Panc1 (cell line): Measurements from ENCODE around the gene NGF. TPM values are rescaled to one million over a fixed set of nuclear protein-coding genes. Genes with fewer than 3 reads are reported as not detected.

ENCODE experiments used
- ATAC-seq: fragments of 200-7000 bp; cut with Tn5 transposase; 2 replicates; pipeline ENCODE4 v1.9.1; 2020; ENCODE audit warnings: mild to moderate bottlenecking, moderate library complexity
- BruUV-seq: library from RNA; stranded (reverse); fragments of 400-500 nt; replicated peaks from 2 replicates; lab custom pipeline; 2021; lab: Mats Ljungman, UMichigan
- CTCF ChIA-PET: fragments of 300-600 bp; sonication (Branson Sonifier 250); formaldehyde crosslinking; loops from one replicate; lab custom pipeline; 2022; ENCODE audit warnings: antibody characterized with exemption; lab: Charles Lee
- POLR2A ChIA-PET: fragments of 300-600 bp; sonication (Branson Sonifier 250); formaldehyde crosslinking; loops from one replicate; lab custom pipeline; 2022; ENCODE audit warnings: antibody characterized with exemption; lab: Charles Lee
- DNase-seq: peaks from one replicate; pipeline ENCODE4 v3.0.0-alpha.2; 2010; ENCODE audit warnings: low read depth, low spot score
- H3K27ac ChIP-seq: 2 replicates; pipeline ENCODE4 v1.5.1; 2011; ENCODE audit warnings: mild to moderate bottlenecking, low read length, inconsistent platforms
- H3K27me3 ChIP-seq: fragments of 200-500 bp; sonication (Bioruptor generic); 2 replicates; pipeline ENCODE4 v1.6.0; 2014; ENCODE audit warnings: low read length, inconsistent platforms; ENCODE audit not compliant: control insufficient read depth, insufficient read depth
- H3K36me3 ChIP-seq: fragments of 200-500 bp; sonication (Bioruptor generic); 2 replicates; pipeline ENCODE4 v1.5.1; 2014; ENCODE audit warnings: inconsistent platforms, mild to moderate bottlenecking, low read length, moderate library complexity; ENCODE audit not compliant: control insufficient read depth, insufficient read depth
- H3K4me1 ChIP-seq: 2 replicates; pipeline ENCODE4 v1.5.1; 2011; ENCODE audit warnings: inconsistent platforms, mild to moderate bottlenecking, low read length, moderate library complexity; ENCODE audit not compliant: control insufficient read depth, insufficient read depth
- H3K4me3 ChIP-seq, 2 experiments: 2 replicates each; pipeline ENCODE4 v1.5.1; 2011 to 2012; ENCODE audit warnings: low read depth in 2 of 2, low read length in 2 of 2, mild to moderate bottlenecking in 2 of 2, inconsistent platforms in 1 of 2, moderate library complexity in 1 of 2
- H3K9me3 ChIP-seq: fragments of 200-500 bp; sonication (Bioruptor generic); 2 replicates; pipeline ENCODE4 v1.5.1; 2014; ENCODE audit warnings: low read depth, mild to moderate bottlenecking, inconsistent platforms, low read length, moderate library complexity; ENCODE audit not compliant: control insufficient read depth, insufficient read depth
- CTCF ChIP-seq: fragments of 450-650 bp; IDR thresholded peaks from 2 replicates; pipeline ENCODE4 v1.5.1; 2017; ENCODE audit warnings: mild to moderate bottlenecking
- POLR2AphosphoS5 ChIP-seq: IDR thresholded peaks from 2 replicates; pipeline ENCODE4 v1.6.1; 2012; ENCODE audit warnings: mild to moderate bottlenecking, low read depth, low read length, moderate library complexity
- REST ChIP-seq, 2 experiments: IDR thresholded peaks; 2 replicates each; pipeline ENCODE4 v1.6.1; 2011 to 2012; ENCODE audit warnings: low read depth in 2 of 2, control low read depth in 1 of 2, low read length in 1 of 2, mild to moderate bottlenecking in 1 of 2, moderate library complexity in 1 of 2; ENCODE audit not compliant: insufficient read depth in 1 of 2
- SIN3A ChIP-seq: IDR thresholded peaks from 2 replicates; pipeline ENCODE4 v1.6.1; 2012; ENCODE audit warnings: low read depth, mild to moderate bottlenecking, low read length, moderate library complexity, borderline replicate concordance; ENCODE audit not compliant: insufficient read depth
- TCF7L2 ChIP-seq: IDR thresholded peaks from 2 replicates; pipeline ENCODE4 v1.6.1; 2011; ENCODE audit warnings: mild to moderate bottlenecking, low read depth, low read length, inconsistent platforms
- in situ Hi-C: cut with HindIII; loops from 2 replicates; pipeline ENCODE4 v1.10.0; 2016; ENCODE audit warnings: low sequenced_read_pairs, low pct_unique_long_range_greater_than_20kb
- intact Hi-C: fragments of 100-400 bp; cut with micrococcal nuclease; formaldehyde crosslinking; loops from one replicate; pipeline ENCODE4 v1.10.0; 2022; ENCODE audit not compliant: unreplicated experiment
- total RNA-seq: library from RNA; stranded (reverse); gene quantifications from one replicate; pipeline ENCODE4 v1.2.1, GENCODE V29; 2021; ENCODE audit not compliant: unreplicated experiment

NGF gene
- total RNA-seq, 1 experiment from 2014 or later = not detected

- CTCF ChIA-PET = no interaction called here
- Histone ChIP-seq H3K4me1 (no peaks in the 10 kb centered on the region), H3K9me3 (no peaks in the 10 kb centered on the region; the same call in 1 of the 2 replicates), H3K4me3 (no peak overlapping the region), H3K36me3 (no peaks in the 10 kb centered on the region), H3K27me3 (no peaks in the 10 kb centered on the region), H3K27ac (no peak overlapping the region)
- intact Hi-C loops (no loop called here), in situ Hi-C loops (no loop called here)
- POLR2A ChIA-PET = no interaction called here
- DNase-seq (no peak), ATAC-seq (no peak)
- no TSS peak for BruUV-seq
- TF ChIP-seq SIN3A = no peak
Observed at GRCh38 chr1:115239148-115239422, 99.0 kb downstream of the NGF start.

- ATAC-seq (no peak), DNase-seq (no peak)
- Histone ChIP-seq H3K27me3 (no peaks in the 10 kb centered on the region), H3K4me1 (no peaks in the 10 kb centered on the region), H3K36me3 (no peaks in the 10 kb centered on the region), H3K9me3 (no peaks in the 10 kb centered on the region; the same call in 1 of the 2 replicates), H3K4me3 (no peak overlapping the region), H3K27ac (no peak overlapping the region)
- ChIA-PET CTCF (no interaction called here), POLR2A (no interaction called here)
- intact Hi-C loops = no loop called here
- no TSS peak for BruUV-seq
- in situ Hi-C loops = no loop called here
- TF ChIP-seq REST (IDR thresholded peaks at IDR 0.05; ENCODE audit: insufficient read depth in 1 of 2, low read depth in 2 of 2, low read length in 1 of 2) (no peak), TCF7L2 (no peak), SIN3A (no peak), POLR2AphosphoS5 (no peak), CTCF (no peak)
Observed at GRCh38 chr1:115238336-115239147, 99.5 kb downstream of the NGF start.

GRCh38 chr1:115237507-115237906 lies 100.5 kb downstream of the NGF start:
- H3K27me3 ChIP-seq = no peaks in the 10 kb centered on the region
- no peaks in the 10 kb centered on the region; the same call in 1 of the 2 replicates for H3K9me3 ChIP-seq
- TF ChIP-seq POLR2AphosphoS5 (no peak), REST (IDR thresholded peaks at IDR 0.05; ENCODE audit: insufficient read depth in 1 of 2, low read depth in 2 of 2, low read length in 1 of 2) (no peak), CTCF (no peak), TCF7L2 (no peak), SIN3A (no peak)
- H3K4me3 ChIP-seq = no peak overlapping the region
- intact Hi-C loops (no loop called here), in situ Hi-C loops (no loop called here)
- H3K36me3 ChIP-seq = no peaks in the 10 kb centered on the region
- H3K4me1 ChIP-seq = no peaks in the 10 kb centered on the region
- no peak for ATAC-seq
- ChIA-PET POLR2A (no interaction called here), CTCF (no interaction called here)
- no peak for DNase-seq
- BruUV-seq = no TSS peak
- H3K27ac ChIP-seq = no peak overlapping the region
